ENCODE data around the gene SNIP1.
"Not testable (repeated sequence)": the region's sequence is repeated elsewhere in the genome, so short reads cannot be mapped to it uniquely, and the experiment has no call there.

SNIP1 gene

DNA sequence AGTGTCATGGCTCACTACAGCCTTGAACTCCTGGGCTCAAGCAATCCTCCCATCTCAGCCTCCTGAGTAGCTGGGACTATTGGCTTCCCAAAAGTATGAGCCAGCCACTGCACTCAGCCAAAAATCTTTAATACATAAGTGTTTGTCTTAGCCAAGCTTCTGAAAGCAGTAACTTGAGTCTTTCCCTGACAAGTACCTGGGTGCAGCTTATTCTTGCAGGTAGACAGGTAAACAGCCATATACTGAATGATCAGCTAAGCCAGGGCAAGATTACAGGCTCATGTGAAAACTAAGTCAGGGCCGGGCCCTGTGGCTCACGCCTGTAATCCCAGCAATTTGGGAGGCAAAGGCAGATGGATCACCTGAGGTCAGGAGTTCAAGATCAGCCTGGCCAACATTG lies 47.4 kb downstream of the SNIP1 start:
- no peak for DNase-seq

DNA sequence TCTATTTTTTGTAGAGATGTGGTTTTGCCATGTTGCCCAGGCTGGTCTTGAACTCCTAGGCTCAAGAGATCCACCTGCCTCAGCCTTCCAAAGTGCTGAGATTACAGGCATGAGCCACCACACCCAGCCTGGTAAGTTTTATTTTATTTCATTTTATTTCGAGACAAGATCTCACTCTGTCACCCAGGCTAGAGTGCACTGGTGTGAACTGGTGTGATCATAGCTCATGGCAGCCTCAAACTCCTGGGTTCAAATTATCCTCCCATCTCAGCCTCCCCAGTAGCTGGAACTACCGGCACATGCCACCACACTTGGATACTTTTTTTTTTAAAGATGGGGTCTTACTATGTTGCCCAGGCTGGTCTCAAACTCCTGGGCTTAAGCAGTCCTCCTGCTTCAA lies 51.3 kb downstream of the SNIP1 start:
- not testable (repeated sequence) for DNase-seq

DNA sequence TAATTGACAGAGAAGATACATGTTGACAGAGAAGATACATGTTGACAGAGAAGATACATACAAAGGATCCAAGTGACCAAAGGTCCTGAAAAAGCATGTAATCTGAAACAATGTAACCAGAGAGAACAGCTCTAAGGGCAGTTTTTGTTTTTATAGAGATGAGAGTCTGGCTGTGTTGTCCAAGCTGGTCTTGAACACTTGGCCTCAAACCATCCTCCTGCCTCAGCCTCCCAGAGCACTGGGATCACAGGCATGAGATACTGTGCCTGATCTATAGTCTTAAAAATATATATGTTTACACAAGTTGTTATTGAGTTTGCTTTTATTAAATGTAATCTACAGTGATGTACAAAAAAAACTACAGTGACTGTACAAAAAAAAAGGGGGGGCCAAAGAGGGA lies 52.0 kb downstream of the SNIP1 start:
- DNase-seq, result no peak

DNA sequence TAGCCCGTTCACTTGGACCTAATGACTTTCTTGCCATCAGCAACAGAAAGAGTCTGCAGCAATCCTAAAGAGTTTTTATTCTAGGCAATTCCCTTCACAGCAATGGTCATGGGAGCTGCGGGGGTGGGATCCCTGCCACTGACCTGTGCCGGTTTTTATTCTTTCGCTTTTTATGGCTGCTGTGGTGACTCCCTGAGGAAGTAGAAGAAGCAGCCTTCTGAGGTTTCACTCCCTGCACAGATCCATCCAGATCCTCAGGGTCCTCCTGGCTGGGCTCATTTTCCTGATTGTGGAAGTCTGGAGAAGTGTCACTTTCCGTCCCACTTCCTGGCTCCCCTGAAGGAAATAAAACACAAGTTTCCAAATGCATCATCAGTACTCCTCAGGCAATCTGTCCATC lies 52.4 kb downstream of the SNIP1 start:
- DNase-seq, result no peak

DNA sequence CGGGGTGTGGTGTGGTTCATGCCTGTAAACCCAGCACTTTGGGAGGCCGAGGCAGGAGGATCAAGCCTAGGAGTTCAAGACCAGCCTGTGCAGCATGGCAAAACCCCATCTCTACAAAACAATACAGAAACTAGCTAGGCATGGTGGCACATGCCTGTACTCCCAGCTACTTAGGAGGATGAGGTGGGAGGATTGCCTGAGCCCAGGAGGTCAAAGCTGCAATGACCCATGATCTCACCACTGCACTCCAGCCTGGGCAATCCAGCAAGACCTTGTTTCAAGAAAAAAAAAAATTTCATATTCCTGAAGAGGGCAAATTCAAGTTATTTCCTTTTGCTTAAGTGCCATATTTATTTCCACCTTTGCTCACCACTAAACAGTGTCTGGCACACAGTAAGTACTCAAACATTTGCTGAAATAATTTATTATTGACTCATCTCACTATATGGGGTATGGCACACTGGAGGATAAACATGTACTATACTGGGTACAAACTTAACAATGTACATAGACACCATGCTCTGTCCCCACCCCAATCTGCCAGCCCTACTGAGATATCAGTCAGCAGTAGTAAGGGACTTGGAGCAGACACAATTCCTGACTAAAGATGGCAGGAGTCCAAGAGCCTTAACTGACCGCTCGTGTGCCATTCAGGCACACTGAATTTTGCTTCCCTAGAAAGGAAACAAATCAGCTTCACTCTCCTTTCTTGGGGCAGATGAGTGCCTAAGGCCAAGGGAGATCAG lies 55.0 kb downstream of the SNIP1 start:
- DNase-seq, result no peak

DNA sequence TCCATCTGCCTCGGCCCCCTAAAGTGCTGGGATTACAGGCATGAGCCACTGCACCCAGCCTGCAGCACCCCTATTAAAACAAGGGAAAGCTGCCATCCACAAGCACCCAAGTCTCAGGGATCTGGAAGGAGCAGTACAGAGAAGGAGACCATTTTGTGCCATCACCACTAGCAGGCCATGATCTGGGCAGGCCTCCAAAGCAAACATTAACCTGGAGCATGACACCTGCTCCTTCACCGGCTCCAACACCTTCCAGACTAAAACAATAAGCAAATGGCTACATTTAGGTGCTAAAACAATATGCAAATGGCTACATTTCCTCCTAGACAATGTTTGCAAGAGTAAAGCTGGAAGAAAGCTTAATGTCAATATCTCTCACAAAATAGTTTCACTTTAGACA lies 56.3 kb downstream of the SNIP1 start:
- DNase-seq, result no peak

DNA sequence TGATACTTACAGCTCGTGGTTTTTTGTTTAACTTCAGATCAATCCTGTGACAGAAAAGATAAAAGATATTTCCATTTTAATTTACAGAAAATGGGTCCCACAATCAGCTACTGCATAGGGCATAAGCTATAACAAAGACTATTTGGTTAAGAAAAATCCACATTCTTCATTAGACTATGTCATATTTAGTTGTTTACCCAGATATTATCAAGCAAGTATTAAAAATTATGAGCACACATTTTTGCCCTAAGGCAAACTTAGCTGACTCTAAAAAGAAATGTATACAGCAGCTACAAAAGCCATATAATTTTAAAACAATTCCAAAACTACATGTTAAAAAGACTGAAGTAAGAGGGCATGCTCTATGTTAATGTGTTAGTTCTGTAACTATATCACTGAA lies 58.2 kb downstream of the SNIP1 start:
- no peak for DNase-seq

DNA sequence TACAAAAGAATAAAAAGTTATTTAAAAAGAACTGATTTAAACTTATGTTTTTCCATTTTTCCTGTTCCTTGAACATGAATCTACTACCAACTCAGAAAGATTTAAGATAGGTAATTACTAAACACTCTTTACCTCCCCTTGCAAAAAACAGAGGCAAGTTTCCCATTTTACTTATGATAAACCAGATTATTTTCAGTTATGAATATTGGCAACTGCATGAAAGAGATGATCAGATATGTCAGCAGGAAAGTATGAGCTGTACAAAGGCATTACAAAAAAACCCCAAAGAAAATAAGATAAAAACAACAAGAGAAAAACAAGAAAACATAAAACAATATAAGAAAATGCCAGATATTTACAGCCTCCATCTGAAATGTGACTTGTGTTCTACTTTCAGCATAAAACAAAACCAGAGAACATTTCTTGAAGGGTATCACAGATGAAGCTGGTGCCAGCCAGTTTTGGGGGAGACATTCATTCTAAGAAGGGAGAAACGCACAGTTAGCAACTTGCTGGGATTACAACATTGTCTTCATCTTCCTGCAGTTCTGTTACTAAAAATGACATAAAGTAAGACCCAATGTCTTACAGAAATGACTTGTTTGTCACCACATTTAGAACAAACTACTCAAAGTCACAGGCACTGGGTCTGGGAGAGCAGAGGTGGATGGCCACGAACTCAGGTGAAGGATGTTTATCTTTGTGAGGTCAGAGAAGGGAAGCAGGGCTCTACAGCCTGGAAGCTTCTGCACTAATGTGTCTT lies 60.6 kb downstream of the SNIP1 start:
- no peak for DNase-seq

DNA sequence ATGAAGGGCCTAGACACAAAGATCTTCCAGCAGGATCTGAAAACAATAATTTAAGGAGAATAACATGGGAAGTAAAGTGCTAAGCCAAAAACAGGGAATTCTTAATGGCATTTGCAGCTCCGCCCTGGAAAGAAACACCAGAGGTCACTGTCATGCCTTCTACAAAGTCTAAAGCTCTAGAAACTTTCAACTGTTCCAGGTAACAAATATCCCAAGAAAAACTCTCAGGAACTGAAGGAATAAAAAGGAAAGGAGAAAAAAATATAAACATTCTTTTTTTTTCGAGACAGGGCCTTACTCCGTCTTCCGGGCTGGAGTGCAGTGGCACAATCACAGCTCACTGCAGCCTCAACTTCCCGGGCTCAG lies 66.5 kb downstream of the SNIP1 start:
- DNase-seq, result no peak

DNA sequence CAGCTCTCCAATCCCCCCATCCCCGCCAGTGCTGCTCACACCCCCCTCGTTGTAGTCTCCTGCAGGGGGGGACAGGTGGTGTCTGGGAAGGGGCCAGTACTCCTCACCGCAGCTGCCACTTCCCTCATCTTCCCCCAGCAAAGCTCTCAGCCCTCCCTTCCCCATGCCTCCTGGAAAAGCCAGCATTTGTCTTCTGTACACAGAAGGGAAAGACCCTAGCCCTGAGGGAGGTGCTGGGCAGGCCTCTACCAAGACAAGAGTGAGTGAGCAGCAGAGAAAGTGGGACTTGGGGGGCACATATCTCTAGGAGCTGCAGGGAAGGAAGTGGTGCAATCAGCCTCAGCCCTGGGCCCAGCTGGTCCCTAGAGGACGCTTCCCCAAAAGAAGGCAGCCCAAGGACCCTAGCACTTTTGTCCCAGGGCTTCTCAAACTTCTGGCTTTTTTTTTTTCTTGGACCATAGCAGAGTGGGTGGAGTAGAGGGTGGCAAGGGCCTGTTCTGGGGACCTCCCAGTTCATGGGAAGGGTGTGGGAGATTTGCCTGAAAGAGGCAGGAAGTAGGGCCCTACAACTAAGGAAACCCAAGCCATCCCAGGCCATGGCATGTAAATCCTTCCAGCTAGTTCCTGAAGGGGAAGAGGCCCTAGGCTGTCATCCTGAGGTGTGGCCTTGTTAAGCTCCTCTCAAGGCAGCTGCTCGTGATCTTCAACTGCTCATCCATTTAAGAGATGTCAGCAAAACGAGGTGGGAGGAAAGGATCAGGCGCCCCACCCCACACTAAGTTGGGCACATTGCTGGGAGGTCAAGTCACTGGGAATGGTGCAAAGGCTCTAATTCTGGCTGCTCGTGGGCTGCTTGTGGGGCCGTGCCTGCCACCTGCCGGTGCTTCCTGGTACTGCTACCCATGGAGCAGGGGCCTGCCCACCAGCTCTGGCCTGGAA lies 67.1 kb downstream of the SNIP1 start:
- DNase-seq, result peak; percentile 82

DNA sequence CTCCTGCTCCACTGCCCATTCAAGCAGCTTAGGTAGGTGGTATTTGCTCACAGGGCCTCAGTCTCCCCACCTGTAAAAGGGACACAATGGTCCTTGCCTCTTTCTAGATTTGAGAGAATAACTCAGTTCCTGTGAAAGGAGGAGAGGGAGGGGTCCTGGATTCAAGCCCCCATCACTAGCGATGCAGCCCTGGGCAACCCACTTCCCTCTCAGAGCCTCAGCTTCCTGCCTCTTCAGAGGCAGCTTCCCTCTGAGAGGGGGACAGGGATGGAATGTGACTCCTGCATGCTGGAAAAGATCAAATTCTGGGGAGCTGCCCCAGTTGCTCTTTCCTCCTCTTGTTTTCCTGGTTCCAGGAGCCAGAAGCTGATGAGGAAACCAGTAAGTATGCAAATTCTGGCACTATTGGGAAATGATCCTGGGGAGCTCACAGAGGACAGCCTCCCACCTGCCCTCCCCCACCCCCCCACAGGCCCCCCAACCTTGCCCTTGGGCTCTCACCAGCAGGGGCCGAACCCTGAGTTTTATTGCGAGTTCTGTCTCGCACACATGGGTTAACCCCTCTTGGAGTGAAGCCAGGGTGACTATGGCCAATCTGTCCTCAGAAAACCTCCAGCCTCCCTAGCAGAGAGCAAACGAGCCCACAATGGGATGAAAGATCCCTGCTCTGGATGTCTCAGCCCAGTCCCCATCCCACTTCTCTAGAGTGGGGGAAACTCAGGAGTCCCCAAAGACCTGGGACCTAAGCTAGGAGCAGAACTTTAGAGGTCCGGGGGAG lies 68.0 kb downstream of the SNIP1 start:
- no peak for DNase-seq
